Stimulated activated CD4-positive, alpha-beta T cell treated with anti-CD3 and anti-CD28 coated beads, Interleukin-12 subunit alpha, Interleukin-12 subunit beta, amount 100 ng/mL, for 48 hours (primary cell): Measurements from ENCODE around the gene TLE2.
A peak's percentile ranks its signal among the peaks of the same experiment; 100 is the strongest.
"Not testable (repeated sequence)": the region's sequence is repeated elsewhere in the genome, so short reads cannot be mapped to it uniquely, and the experiment has no call there.

ENCODE experiments used
- DNase-seq, 3 donors: peaks; one replicate each; pipeline ENCODE4 v3.0.0-alpha.2; 2020; ENCODE audit warnings: low read depth in 2 of 3, low spot score in 1 of 3

Gene TLE2

GRCh38 chr19:3038214-3038613, 9.1 kb upstream of the TLE2 start:
- no peak for DNase-seq

- DNase-seq: not testable (repeated sequence)
Measured at GRCh38 chr19:3036977-3037544, 8.0 kb upstream of the TLE2 start.

- peak; percentile 70 to 83 (median 82) for DNase-seq
Measured at GRCh38 chr19:3036119-3036976, 7.3 kb upstream of the TLE2 start.

GRCh38 chr19:3035542-3036118, 6.5 kb upstream of the TLE2 start:
- DNase-seq: peak; percentile 92 to 96 (median 93)

- peak in 2 of 3 donors; percentile 27 to 42 for DNase-seq
Measured at GRCh38 chr19:3034656-3035541, 5.8 kb upstream of the TLE2 start.

GRCh38 chr19:3034406-3034655, 5.3 kb upstream of the TLE2 start:
- no peak for DNase-seq

GRCh38 chr19:3033595-3034405, 4.7 kb upstream of the TLE2 start:
- DNase-seq: no peak

GRCh38 chr19:3031607-3031867, 2.5 kb upstream of the TLE2 start:
- no peak for DNase-seq

- no peak for DNase-seq
Measured at GRCh38 chr19:3028305-3029064, 595 bp downstream of the TLE2 start.

GRCh38 chr19:3027981-3028304, 1.1 kb downstream of the TLE2 start:
- DNase-seq: no peak

- no peak for DNase-seq
Measured at GRCh38 chr19:3027292-3027691, 1.8 kb downstream of the TLE2 start.

GRCh38 chr19:3026768-3027167, 2.3 kb downstream of the TLE2 start:
- DNase-seq: no peak

GRCh38 chr19:3025549-3025886, 3.6 kb downstream of the TLE2 start:
- DNase-seq: no peak

- DNase-seq: no peak
Measured at GRCh38 chr19:3024870-3025548, 4.1 kb downstream of the TLE2 start.

- DNase-seq: peak in 1 of 3 donors; percentile 35
Measured at GRCh38 chr19:3024509-3024869, 4.6 kb downstream of the TLE2 start.

GRCh38 chr19:3020321-3020960, 8.6 kb downstream of the TLE2 start:
- no peak for DNase-seq

- DNase-seq: no peak
Measured at GRCh38 chr19:3019211-3019854, 9.7 kb downstream of the TLE2 start.

GRCh38 chr19:3017923-3018322, 11.2 kb downstream of the TLE2 start:
- no peak for DNase-seq
